ENCODE measurements around the gene SHQ1. TPM values are rescaled to one million over a fixed set of nuclear protein-coding genes. Genes with fewer than 3 reads are reported as not detected.

Gene SHQ1
- total RNA-seq, 1 experiment from 2014 or later, result 32.5 TPM

- Mint-ChIP-seq H3K27ac (peak overlapping the region in 1 of 3 experiments; percentile 80; a peak in 2 of 7 replicates), H3K9me3 (peaks cover 6 to 7% of the 10 kb centered on the region in 2 experiments), H3K27me3 (ENCODE audit: low read depth) (peaks cover 3% of the 10 kb centered on the region; the same call in 1 of the 2 replicates), H3K4me1 (peaks cover 19 to 24% of the 10 kb centered on the region in 2 experiments), H3K36me3 (ENCODE audit: insufficient read depth in 1 of 3, low read depth in 3 of 3) (peaks cover 0 to 2% (median 0%) of the 10 kb centered on the region in 3 experiments; a peak in 2 of 7 replicates), H3K4me3 (no peak overlapping the region)
- no peak overlapping the region for H4K8ac ChIP-seq (replicated peaks; ENCODE audit: insufficient read length, low read depth, low read length)
- no peak overlapping the region for H3T11ph ChIP-seq (ENCODE audit: low read length)
- H3K23me2 ChIP-seq (ENCODE audit: insufficient read length, low read depth, low read length, poor library complexity, severe bottlenecking), result no peaks in the 10 kb centered on the region
- no peaks in the 10 kb centered on the region for H3K79me1 ChIP-seq (ENCODE audit: insufficient read depth, low read depth, low read length, poor library complexity, severe bottlenecking)
- WGBS (ENCODE audit: extremely low coverage, insufficient read length, low lambda C conversion rate), result no CpG with 5 or more reads among the region's 7 CpGs
- no peaks in the 10 kb centered on the region for H3K4me1 ChIP-seq (ENCODE audit: insufficient read depth, low read length)
- H3K56ac ChIP-seq (ENCODE audit: insufficient read length, low read depth, low read length), result no peak overlapping the region
- H3K9me3 ChIP-seq (ENCODE audit: control insufficient read depth, low read depth, low read length), result no peaks in the 10 kb centered on the region
- no peak overlapping the region for H4K5ac ChIP-seq (ENCODE audit: insufficient read length, low read depth, low read length)
- no peak overlapping the region for H2BK15ac ChIP-seq (ENCODE audit: low read depth, low read length)
- no peak overlapping the region for H2BK12ac ChIP-seq (ENCODE audit: insufficient read length, low read depth, low read length)
- no peak overlapping the region for H3K14ac ChIP-seq (ENCODE audit: insufficient read depth, low read length)
- no peak overlapping the region for H4K91ac ChIP-seq (ENCODE audit: insufficient read length, low read depth, low read length)
- no peak overlapping the region for H2BK5ac ChIP-seq (ENCODE audit: insufficient read length, low read length)
- no peak overlapping the region for H3K9ac ChIP-seq (ENCODE audit: extremely low read depth, insufficient read length, low read length)
- DNase-seq, result no peak
- TF ChIP-seq CTCF (conservative IDR thresholded peaks at IDR 0.05), result no peak
- H3K27me3 ChIP-seq (ENCODE audit: insufficient read depth, low read length), result no peaks in the 10 kb centered on the region
- H3K18ac ChIP-seq (ENCODE audit: insufficient read length, low read depth, low read length), result no peak overlapping the region
- no peaks in the 10 kb centered on the region for H3K79me2 ChIP-seq (ENCODE audit: insufficient read depth, low read length)
- H2AK5ac ChIP-seq (ENCODE audit: insufficient read length, low read length), result no peak overlapping the region
- no peak overlapping the region for H2BK20ac ChIP-seq (ENCODE audit: low read depth, low read length, poor library complexity, severe bottlenecking)
- no peaks in the 10 kb centered on the region for H4K20me1 ChIP-seq (ENCODE audit: control insufficient read depth, insufficient read depth, insufficient read length)
- H2BK120ac ChIP-seq (ENCODE audit: low read depth, low read length, poor library complexity, severe bottlenecking), result no peak overlapping the region
- no peak overlapping the region for H2AFZ ChIP-seq (ENCODE audit: low read length)
- no peak overlapping the region for H3K4ac ChIP-seq (ENCODE audit: low read depth, low read length)
- no peak overlapping the region for H3K27ac ChIP-seq (ENCODE audit: insufficient read length, low read depth, low read length)
- H3K23ac ChIP-seq (ENCODE audit: insufficient read length, low read depth, low read length), result no peak overlapping the region
- H3K4me2 ChIP-seq (ENCODE audit: insufficient read depth, insufficient read length, low read length), result no peak overlapping the region
These were observed 120.5 kb downstream of the SHQ1 start for GRCh38 chr3:72727726-72728125.
